ENCODE data around the gene PSME4. TPM values are rescaled to one million over a fixed set of nuclear protein-coding genes. Genes with fewer than 3 reads are reported as not detected.
A peak's percentile ranks its signal among the peaks of the same experiment; 100 is the strongest.
"Not testable (repeated sequence)": the region's sequence is repeated elsewhere in the genome, so short reads cannot be mapped to it uniquely, and the experiment has no call there.

PSME4 gene
- total RNA-seq, 1 experiment from 2014 or later: 65.2 TPM

GRCh38 chr2:53828331-53828730 is 142.5 kb downstream of the PSME4 start:
- no peak for TF ChIP-seq CTCF (IDR thresholded peaks at IDR 0.05; ENCODE audit: unreplicated experiment)
- peaks cover 8% of the 10 kb centered on the region for H3K36me3 Mint-ChIP-seq (ENCODE audit: insufficient read depth, unreplicated experiment)
- POLR2A ChIA-PET: interaction anchor here (1.8 kb wide), 1 partner anchor 141 kb away, joined by 3 read pairs; no protein-coding TSS in a partner anchor
- no peak overlapping the region for H3K27ac Mint-ChIP-seq (ENCODE audit: low read depth, unreplicated experiment)
- no peaks in the 10 kb centered on the region for H3K27me3 Mint-ChIP-seq (ENCODE audit: insufficient read depth, unreplicated experiment)
- peaks cover 11% of the 10 kb centered on the region for H3K4me1 Mint-ChIP-seq (ENCODE audit: insufficient read depth, unreplicated experiment)
- CTCF ChIA-PET: interaction anchor here (0.5 to 0.7 kb wide), 2 partner anchors 15 to 232 kb away, joined by 3 read pairs; no protein-coding TSS in a partner anchor
- intact Hi-C loops (cut with micrococcal nuclease): no loop called here
- H3K4me3 Mint-ChIP-seq (ENCODE audit: unreplicated experiment): no peak overlapping the region
- BruUV-seq (replicated peaks): no TSS peak
- H3K9me3 Mint-ChIP-seq (ENCODE audit: unreplicated experiment): no peaks in the 10 kb centered on the region
- DNase-seq (ENCODE audit: unreplicated experiment): no peak

- no peak for DNase-seq (ENCODE audit: unreplicated experiment)
- ChIA-PET POLR2A (interaction anchor here (0.9 to 1.8 kb wide), 5 partner anchors 15 to 142 kb away, joined by 3 to 6 read pairs (median 3); no protein-coding TSS in a partner anchor), CTCF (interaction anchor here (0.7 kb wide), 1 partner anchor 14 kb away, joined by 3 read pairs; no protein-coding TSS in a partner anchor)
- TF ChIP-seq CTCF (IDR thresholded peaks at IDR 0.05; ENCODE audit: unreplicated experiment): no peak
- H3K36me3 Mint-ChIP-seq (ENCODE audit: insufficient read depth, unreplicated experiment): peaks cover 12% of the 10 kb centered on the region
- no TSS peak for BruUV-seq (replicated peaks)
- no peaks in the 10 kb centered on the region for H3K9me3 Mint-ChIP-seq (ENCODE audit: unreplicated experiment)
- intact Hi-C loops (cut with micrococcal nuclease): no loop called here
- no peak overlapping the region for H3K27ac Mint-ChIP-seq (ENCODE audit: low read depth, unreplicated experiment)
- H3K4me1 Mint-ChIP-seq (ENCODE audit: insufficient read depth, unreplicated experiment): peaks cover 11% of the 10 kb centered on the region
- no peaks in the 10 kb centered on the region for H3K27me3 Mint-ChIP-seq (ENCODE audit: insufficient read depth, unreplicated experiment)
- H3K4me3 Mint-ChIP-seq (ENCODE audit: unreplicated experiment): no peak overlapping the region
Observed at GRCh38 chr2:53827398-53828175, 143.2 kb downstream of the PSME4 start.

- TF ChIP-seq CTCF (IDR thresholded peaks at IDR 0.05; ENCODE audit: unreplicated experiment): no peak
Observed at GRCh38 chr2:53826587-53827397, 144.0 kb downstream of the PSME4 start.

GRCh38 chr2:53826030-53826410 is 144.8 kb downstream of the PSME4 start:
- Mint-ChIP-seq H3K9me3 (ENCODE audit: unreplicated experiment) (no peaks in the 10 kb centered on the region), H3K4me1 (ENCODE audit: insufficient read depth, unreplicated experiment) (peaks cover 11% of the 10 kb centered on the region), H3K4me3 (ENCODE audit: unreplicated experiment) (no peak overlapping the region), H3K36me3 (ENCODE audit: insufficient read depth, unreplicated experiment) (peaks cover 18% of the 10 kb centered on the region), H3K27me3 (ENCODE audit: insufficient read depth, unreplicated experiment) (no peaks in the 10 kb centered on the region), H3K27ac (ENCODE audit: low read depth, unreplicated experiment) (no peak overlapping the region)
- BruUV-seq (replicated peaks): no TSS peak
- ChIA-PET POLR2A (interaction anchor here (0.6 kb wide), 1 partner anchor 1841 kb away, joined by 3 read pairs; no protein-coding TSS in a partner anchor), CTCF (no interaction called here)
- intact Hi-C loops (cut with micrococcal nuclease): no loop called here
- TF ChIP-seq CTCF (IDR thresholded peaks at IDR 0.05; ENCODE audit: unreplicated experiment): no peak
- DNase-seq (ENCODE audit: unreplicated experiment): no peak

More at GRCh38 chr2:53826587-53827397, 144.0 kb downstream of the PSME4 start:
- H3K27ac Mint-ChIP-seq (ENCODE audit: low read depth, unreplicated experiment): no peak overlapping the region
- no peak overlapping the region for H3K4me3 Mint-ChIP-seq (ENCODE audit: unreplicated experiment)
- intact Hi-C loops (cut with micrococcal nuclease): no loop called here
- CTCF ChIA-PET: no interaction called here
- DNase-seq (ENCODE audit: unreplicated experiment): peak; percentile 23
- H3K27me3 Mint-ChIP-seq (ENCODE audit: insufficient read depth, unreplicated experiment): no peaks in the 10 kb centered on the region
- no TSS peak for BruUV-seq (replicated peaks)
- H3K4me1 Mint-ChIP-seq (ENCODE audit: insufficient read depth, unreplicated experiment): peaks cover 11% of the 10 kb centered on the region
- POLR2A ChIA-PET: interaction anchor here (0.9 to 1.8 kb wide), 5 partner anchors 14 to 143 kb away, joined by 3 to 6 read pairs (median 3); no protein-coding TSS in a partner anchor
- H3K36me3 Mint-ChIP-seq (ENCODE audit: insufficient read depth, unreplicated experiment): peaks cover 18% of the 10 kb centered on the region
- no peaks in the 10 kb centered on the region for H3K9me3 Mint-ChIP-seq (ENCODE audit: unreplicated experiment)

GRCh38 chr2:53823639-53824038 is 147.2 kb downstream of the PSME4 start:
- H3K27me3 Mint-ChIP-seq (ENCODE audit: insufficient read depth, unreplicated experiment); H3K9me3 Mint-ChIP-seq (ENCODE audit: unreplicated experiment); intact Hi-C loops (cut with micrococcal nuclease); BruUV-seq (replicated peaks); DNase-seq (ENCODE audit: unreplicated experiment); H3K4me3 Mint-ChIP-seq (ENCODE audit: unreplicated experiment); H3K27ac Mint-ChIP-seq (ENCODE audit: low read depth, unreplicated experiment): not testable (repeated sequence)
- peaks cover 25% of the 10 kb centered on the region for H3K36me3 Mint-ChIP-seq (ENCODE audit: insufficient read depth, unreplicated experiment)
- H3K4me1 Mint-ChIP-seq (ENCODE audit: insufficient read depth, unreplicated experiment): peaks cover 11% of the 10 kb centered on the region
- POLR2A ChIA-PET: interaction anchor here (0.6 kb wide), 1 partner anchor 11 kb away, joined by 3 read pairs; no protein-coding TSS in a partner anchor
- CTCF ChIA-PET: interaction anchor here (0.6 to 0.8 kb wide), 2 partner anchors 45 to 954 kb away, joined by 3 read pairs; no protein-coding TSS in a partner anchor
